Right cardiac atrium (tissue), 5 donors: ENCODE data around the gene MEGF6. TPM values are rescaled to one million over a fixed set of nuclear protein-coding genes. Genes with fewer than 3 reads are reported as not detected.
A peak's percentile ranks its signal among the peaks of the same experiment; 100 is the strongest.

Experiments
- ATAC-seq, 2 donors: fragments of 200-7000 bp; cut with Tn5 transposase; one replicate each; pipeline versions ENCODE4 v1.8.0 to v1.9.1; 2020; ENCODE audit warnings: moderate library complexity in 2 of 2, mild to moderate bottlenecking in 1 of 2
- DNase-seq, 3 donors: peaks; one replicate each; pipeline ENCODE4 v3.0.0-alpha.2; 2020
- H3K27ac ChIP-seq: one replicate; pipeline ENCODE4 v1.5.1; 2013; ENCODE audit warnings: mild to moderate bottlenecking, low read length, control low read depth, moderate library complexity
- H3K27me3 ChIP-seq: one replicate; pipeline ENCODE4 v1.6.1; 2013; ENCODE audit not compliant: control insufficient read depth, insufficient read depth
- H3K4me1 ChIP-seq: one replicate; pipeline ENCODE4 v1.6.1; 2013; ENCODE audit warnings: low read length; ENCODE audit not compliant: control insufficient read depth, insufficient read depth
- H3K4me3 ChIP-seq: one replicate; pipeline ENCODE4 v1.5.1; 2013; ENCODE audit warnings: low read length, control low read depth
- H3K9me3 ChIP-seq: one replicate; pipeline ENCODE4 v1.6.1; 2013; ENCODE audit warnings: low read length; ENCODE audit not compliant: control insufficient read depth
- WGBS: extraction: QIAGEN DNeasy Blood & Tissue Kit; methylation state at CpG from one replicate; pipeline ENCODE4 v1.1.7; 2013; 5-methylcytosine and 5-hydroxymethylcytosine counted together
- intact Hi-C, 4 donors: fragments of 100-400 bp; cut with DNase I; formaldehyde crosslinking; loops; one replicate each; pipeline versions ENCODE4 v1.11.0 to v1.14.0; 2022 to 2023
- polyA plus RNA-seq: library from polyadenylated mRNA; stranded (reverse); fragments of 200-250 nt; gene quantifications from one replicate; pipeline ENCODE4 v1.2.3, GENCODE V29; 2013
- total RNA-seq, 4 donors: library from RNA; stranded (reverse); fragmentation: NEBNext Ultra II Directional; extraction: Animal tissue kit (Norgen Biotek cat#: 25700); gene quantifications; one replicate each; pipeline ENCODE4 v1.2.1, GENCODE V29; 2021
- donor health status: healthy with polysubstance abuse.
- donor health status: DM: no; HTN: yes; CAD: no.
- donor health status: DM: no; HTN: no; CAD: no.
- donor health status: DM: no; HTN: yes; CAD: no; lungs with severe emphysema.
- donor health status: DM: yes; HTN: yes; CAD: no.

MEGF6 gene
- total and polyA plus RNA-seq, 5 donors, result 7.0 to 18.7 (median 11.0) TPM

GRCh38 chr1:3468236-3469103 lies 142.8 kb downstream of the MEGF6 start:
- H3K27me3 ChIP-seq, result no peaks in the 10 kb centered on the region
- ATAC-seq (no peak), DNase-seq (peak; percentile 9 to 53 (median 40))
- H3K9me3 ChIP-seq, result no peaks in the 10 kb centered on the region
- 88% methylated on average over 34 of the region's 34 CpGs for whole genome bisulfite sequencing
- no peaks in the 10 kb centered on the region for H3K4me1 ChIP-seq
- intact Hi-C loops, result no loop called here
- H3K4me3 ChIP-seq, result no peak overlapping the region
- no peak overlapping the region for H3K27ac ChIP-seq

DNA sequence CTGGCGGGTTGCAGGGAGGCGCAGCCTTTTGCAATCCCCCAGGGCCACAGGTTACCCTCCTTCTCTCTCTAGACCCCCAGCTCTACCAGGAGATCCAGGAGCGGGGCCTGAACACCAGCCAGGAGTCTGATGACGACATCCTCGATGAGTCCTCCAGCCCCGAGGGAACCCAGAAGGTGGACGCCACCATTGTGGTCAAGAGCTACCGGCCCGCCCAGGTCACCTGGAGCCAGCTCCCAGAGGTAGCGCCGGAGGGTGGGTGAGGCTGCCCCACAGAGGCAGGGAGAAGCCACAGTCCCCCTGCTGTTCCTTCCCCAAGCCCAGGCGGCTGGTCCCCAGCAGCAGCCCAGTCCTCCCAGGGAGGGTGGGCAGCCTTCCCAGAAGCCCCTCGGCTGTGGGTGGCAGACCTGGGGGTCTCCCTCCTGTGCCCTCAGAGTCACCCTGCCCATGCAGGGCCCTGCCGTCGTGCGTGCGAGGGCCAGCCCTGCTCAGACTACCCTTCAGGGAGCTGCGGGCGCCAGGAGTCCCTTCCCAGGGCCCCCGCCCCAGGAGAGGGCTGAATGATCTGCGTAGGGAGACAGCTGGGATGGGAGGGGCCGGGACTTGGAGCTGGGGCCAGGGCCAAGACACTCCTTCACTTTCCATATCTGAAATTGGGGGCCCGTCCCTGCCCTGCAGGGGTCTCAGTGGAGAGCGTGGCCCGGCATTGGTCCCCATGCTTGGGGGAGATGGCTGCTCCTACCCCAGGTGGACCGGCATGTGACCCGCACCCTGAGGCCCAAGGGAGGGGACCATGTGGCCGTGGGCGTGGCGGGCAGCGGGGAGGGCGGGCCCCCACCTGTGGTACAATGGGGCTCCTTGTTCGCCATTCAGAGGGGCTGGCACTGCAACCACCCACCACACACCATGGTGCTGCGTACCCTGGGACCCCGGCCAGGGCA lies 143.9 kb downstream of the MEGF6 start:
- Histone ChIP-seq H3K4me3 (no peak overlapping the region), H3K9me3 (no peaks in the 10 kb centered on the region), H3K27me3 (no peaks in the 10 kb centered on the region), H3K27ac (no peak overlapping the region), H3K4me1 (no peaks in the 10 kb centered on the region)
- intact Hi-C loops, result no loop called here
- DNase-seq (peak; percentile 8 to 67 (median 24)), ATAC-seq (no peak)
- 77% methylated on average over 35 of the region's 35 CpGs for WGBS

DNA sequence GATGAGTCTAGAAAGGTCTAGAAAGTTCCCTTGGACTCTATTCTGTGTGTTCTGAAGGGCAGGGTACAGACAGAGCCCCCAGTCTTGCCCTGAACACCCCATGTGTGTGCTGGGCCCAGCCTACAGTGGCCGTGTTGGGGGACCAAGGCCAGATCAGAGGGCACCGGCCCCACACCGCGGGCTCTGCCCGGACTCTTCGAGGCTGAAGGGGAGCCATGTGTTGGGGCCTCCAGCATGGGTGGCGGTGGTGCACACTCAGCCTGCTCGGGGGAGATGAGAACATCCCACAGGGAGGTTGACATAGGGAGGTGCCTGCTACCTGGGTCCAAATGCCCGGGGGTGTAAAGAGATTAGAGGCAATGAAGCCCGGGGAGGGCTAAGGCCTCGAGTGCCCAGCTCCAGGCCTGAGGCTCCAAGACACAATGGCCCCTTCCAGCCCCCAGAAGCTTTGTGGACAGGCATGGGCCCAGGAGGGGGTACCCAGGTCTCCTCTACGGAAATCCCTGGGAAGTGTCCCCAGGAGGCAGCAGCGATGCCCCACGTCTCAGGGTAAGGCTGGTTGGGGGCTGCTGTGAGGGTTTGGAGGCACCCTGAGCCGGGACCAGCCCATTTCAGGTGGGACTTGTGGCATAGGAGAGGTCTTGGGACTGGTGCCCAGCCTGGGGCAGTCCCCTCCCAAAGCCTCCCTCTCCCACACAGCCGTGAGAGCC lies 144.8 kb downstream of the MEGF6 start:
- Histone ChIP-seq H3K27me3 (no peaks in the 10 kb centered on the region), H3K9me3 (no peaks in the 10 kb centered on the region), H3K4me1 (no peaks in the 10 kb centered on the region), H3K27ac (no peak overlapping the region), H3K4me3 (no peak overlapping the region)
- WGBS, result 91% methylated on average over 16 of the region's 16 CpGs
- ATAC-seq (no peak), DNase-seq (peak in 2 of 3 donors; percentile 8 to 32)
- intact Hi-C loops, result no loop called here

- Histone ChIP-seq H3K9me3 (no peaks in the 10 kb centered on the region), H3K4me1 (no peaks in the 10 kb centered on the region), H3K27me3 (no peaks in the 10 kb centered on the region), H3K27ac (no peak overlapping the region), H3K4me3 (no peak overlapping the region)
- ATAC-seq (no peak), DNase-seq (peak; percentile 9 to 39 (median 32))
- 82% methylated on average over 17 of the region's 17 CpGs for WGBS
- intact Hi-C loops, result no loop called here
Measured at GRCh38 chr1:3465935-3466321, 145.4 kb downstream of the MEGF6 start.

GRCh38 chr1:3465091-3465934 lies 146.0 kb downstream of the MEGF6 start:
- intact Hi-C loops, result no loop called here
- Histone ChIP-seq H3K27me3 (no peaks in the 10 kb centered on the region), H3K9me3 (no peaks in the 10 kb centered on the region), H3K4me3 (no peak overlapping the region), H3K27ac (no peak overlapping the region), H3K4me1 (peaks cover 5% of the 10 kb centered on the region)
- peak; percentile 10 to 42 (median 41) for DNase-seq
- ATAC-seq, result no peak
- 77% methylated on average over 28 of the region's 28 CpGs for WGBS

GRCh38 chr1:3464649-3465025 lies 146.7 kb downstream of the MEGF6 start:
- WGBS, result 90% methylated on average over 11 of the region's 11 CpGs
- Histone ChIP-seq H3K27me3 (no peaks in the 10 kb centered on the region), H3K27ac (no peak overlapping the region), H3K4me1 (peaks cover 5% of the 10 kb centered on the region), H3K4me3 (no peak overlapping the region), H3K9me3 (no peaks in the 10 kb centered on the region)
- intact Hi-C loops, result no loop called here
- no peak for ATAC-seq
- DNase-seq, result no peak

DNA sequence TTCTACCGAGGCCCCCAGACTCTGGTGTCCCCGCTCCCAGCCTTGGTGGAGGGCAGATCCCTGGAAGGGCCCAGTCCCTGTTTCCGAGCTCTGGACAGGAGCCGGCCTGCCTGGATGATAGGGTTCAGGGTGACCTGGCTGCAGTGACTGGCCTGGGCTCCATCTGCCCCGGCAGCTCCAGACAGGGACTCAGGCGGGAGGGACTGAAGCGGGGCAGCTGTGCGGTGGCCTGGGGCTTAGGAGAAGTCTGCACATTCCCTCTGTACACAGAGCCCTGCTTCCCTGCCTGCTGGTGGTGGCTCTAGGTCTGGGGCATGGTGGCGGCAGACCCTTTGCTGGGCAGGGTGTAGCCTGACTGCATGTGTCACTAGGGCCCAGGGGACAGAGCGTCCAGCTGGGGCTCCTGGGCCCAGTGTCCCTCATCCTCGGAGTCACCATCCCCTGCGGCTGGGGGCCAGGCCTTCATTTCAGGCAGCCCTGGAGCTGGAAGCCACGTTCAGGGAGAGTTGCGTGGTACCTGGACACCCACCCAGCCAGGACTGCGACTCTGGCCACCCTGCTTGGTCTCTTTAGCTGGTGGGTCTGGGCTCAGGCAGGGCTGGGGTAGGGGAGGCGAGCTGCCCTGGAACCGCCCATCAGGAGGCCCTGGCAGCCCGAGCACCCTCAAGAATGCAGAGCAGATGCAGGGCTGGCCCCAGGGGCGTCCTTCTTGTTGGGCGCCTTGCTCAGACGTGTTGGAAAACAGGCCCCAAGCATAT lies 147.2 kb downstream of the MEGF6 start:
- H3K9me3 ChIP-seq, result no peaks in the 10 kb centered on the region

DNA sequence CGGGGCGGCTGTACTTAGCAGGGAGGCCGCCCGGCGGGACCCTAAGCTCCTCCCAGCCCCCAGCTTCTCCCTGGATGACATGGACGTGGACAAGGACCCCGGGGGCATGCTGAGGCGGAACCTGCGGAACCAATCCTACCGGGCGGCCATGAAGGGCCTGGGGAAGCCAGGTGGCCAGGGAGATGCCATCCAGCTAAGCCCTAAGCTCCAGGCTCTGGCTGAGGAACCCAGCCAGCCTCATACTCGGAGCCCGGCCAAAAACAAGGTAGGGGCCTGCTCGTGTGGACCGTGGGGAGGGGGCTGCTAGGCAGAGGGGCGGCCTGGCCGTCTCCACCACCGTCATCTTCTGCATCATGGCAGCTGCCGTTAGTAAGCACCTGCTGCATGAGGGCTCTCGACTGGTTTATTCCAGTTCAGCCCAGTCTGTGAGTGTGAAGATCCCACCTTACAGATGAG lies 147.9 kb downstream of the MEGF6 start:
- ATAC-seq (no peak), DNase-seq (peak; percentile 10 to 51 (median 41))
- no peak overlapping the region for H3K27ac ChIP-seq
- no peaks in the 10 kb centered on the region for H3K9me3 ChIP-seq
- H3K27me3 ChIP-seq, result no peaks in the 10 kb centered on the region
- 92% methylated on average over 20 of the region's 20 CpGs for WGBS
- intact Hi-C loops, result no loop called here
- peaks cover 5% of the 10 kb centered on the region for H3K4me1 ChIP-seq
- no peak overlapping the region for H3K4me3 ChIP-seq

More for the DNA sequence above, 147.2 kb downstream of the MEGF6 start:
- intact Hi-C loops, result no loop called here
- no peaks in the 10 kb centered on the region for H3K27me3 ChIP-seq
- DNase-seq (peak; percentile 8 to 27 (median 24)), ATAC-seq (no peak)
- H3K27ac ChIP-seq, result no peak overlapping the region
- WGBS, result 86% methylated on average over 21 of the region's 21 CpGs
- no peak overlapping the region for H3K4me3 ChIP-seq
- H3K4me1 ChIP-seq, result peaks cover 5% of the 10 kb centered on the region

DNA sequence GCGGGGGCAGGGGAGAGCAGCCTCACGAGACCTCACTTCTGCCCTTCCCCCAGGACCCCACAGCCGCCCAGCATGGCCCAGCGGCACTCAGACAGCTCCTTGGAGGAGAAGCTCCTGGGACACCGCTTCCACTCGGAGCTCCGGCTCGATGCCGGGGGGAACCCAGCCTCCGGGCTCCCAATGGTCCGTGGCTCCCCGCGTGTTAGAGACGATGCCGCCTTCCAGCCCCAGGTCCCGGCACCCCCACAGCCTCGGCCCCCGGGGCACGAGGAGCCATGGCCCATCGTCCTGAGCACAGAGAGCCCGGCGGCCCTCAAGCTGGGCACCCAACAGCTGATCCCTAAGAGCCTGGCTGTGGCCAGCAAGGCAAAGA lies 148.3 kb downstream of the MEGF6 start:
- DNase-seq (peak in 2 of 3 donors; percentile 47 to 58), ATAC-seq (no peak)
- no peaks in the 10 kb centered on the region for H3K27me3 ChIP-seq
- H3K27ac ChIP-seq, result no peak overlapping the region
- H3K4me3 ChIP-seq, result no peak overlapping the region
- peaks cover 5% of the 10 kb centered on the region for H3K4me1 ChIP-seq
- intact Hi-C loops, result no loop called here
- no peaks in the 10 kb centered on the region for H3K9me3 ChIP-seq
- 92% methylated on average over 22 of the region's 22 CpGs for WGBS
